Naive thymus-derived CD4-positive, alpha-beta T cell (primary cell): ENCODE results near the gene DIO3. TPM values are rescaled to one million over a fixed set of nuclear protein-coding genes. Genes with fewer than 3 reads are reported as not detected.
"Not testable (repeated sequence)": the region's sequence is repeated elsewhere in the genome, so short reads cannot be mapped to it uniquely, and the experiment has no call there.

ENCODE experiments used
- ATAC-seq: fragments of 150-1000 bp; cut with Tn5 transposase; 2 replicates; pipeline ENCODE4 v1.10.0; 2021; ENCODE audit warnings: mild to moderate bottlenecking, moderate library complexity
- CTCF ChIA-PET: fragments of 350-600 bp; sonication (Branson Sonifier 250); formaldehyde crosslinking; loops from one replicate; lab custom pipeline; 2021; ENCODE audit warnings: antibody characterized with exemption; lab: Charles Lee
- POLR2A ChIA-PET: fragments of 350-600 bp; sonication (Branson Sonifier 250); formaldehyde crosslinking; loops from one replicate; lab custom pipeline; 2021; ENCODE audit warnings: antibody characterized with exemption, inconsistent platforms; lab: Charles Lee
- DNase-seq, 9 donors: peaks; one replicate each; pipeline versions ENCODE4 v3.0.0 to v3.0.0-alpha.2; 2020 to 2022; ENCODE audit warnings: mixed read lengths in 1 of 9
- H3K27ac ChIP-seq: one replicate; pipeline ENCODE4 v1.7.0; 2013; ENCODE audit warnings: mild to moderate bottlenecking, low read depth, low read length, moderate library complexity
- H3K27me3 ChIP-seq, 2 donors: one replicate each; pipeline ENCODE4 v1.7.0; 2013; ENCODE audit warnings: low read length in 2 of 2, mild to moderate bottlenecking in 2 of 2, moderate library complexity in 2 of 2; ENCODE audit not compliant: control insufficient read depth in 2 of 2, insufficient read depth in 2 of 2
- H3K36me3 ChIP-seq, 3 experiments: 1 replicate in 2 of 3; 2 replicates in 1 of 3; pipeline ENCODE4 v1.7.0; 2013; ENCODE audit warnings: low read length in 3 of 3, mild to moderate bottlenecking in 3 of 3, moderate library complexity in 1 of 3; ENCODE audit not compliant: insufficient read depth in 3 of 3, control insufficient read depth in 2 of 3
- H3K4me1 ChIP-seq, 2 donors: one replicate each; pipeline ENCODE4 v1.7.0; 2013; ENCODE audit warnings: low read length in 2 of 2, mild to moderate bottlenecking in 2 of 2, moderate library complexity in 1 of 2; ENCODE audit not compliant: control insufficient read depth in 2 of 2, insufficient read depth in 2 of 2
- H3K4me3 ChIP-seq: 2 replicates; pipeline ENCODE4 v1.7.0; 2013; ENCODE audit warnings: mild to moderate bottlenecking, low read length
- H3K9me3 ChIP-seq, 3 experiments: 1 replicate in 2 of 3; 2 replicates in 1 of 3; pipeline ENCODE4 v1.7.0; 2013; ENCODE audit warnings: low read length in 3 of 3; ENCODE audit not compliant: control insufficient read depth in 2 of 3
- H3K27ac Mint-ChIP-seq, 9 donors: one replicate each; pipeline ENCODE4 v1.8.0; 2020 to 2022; ENCODE audit warnings: mixed read lengths in 9 of 9, mild to moderate bottlenecking in 8 of 9, moderate library complexity in 5 of 9, inconsistent platforms in 2 of 9
- H3K27me3 Mint-ChIP-seq, 5 donors: one replicate each; pipeline ENCODE4 v1.8.0; 2021 to 2022; ENCODE audit warnings: mixed read lengths in 5 of 5, mild to moderate bottlenecking in 1 of 5
- H3K36me3 Mint-ChIP-seq, 5 donors: one replicate each; pipeline ENCODE4 v1.8.0; 2020 to 2022; ENCODE audit warnings: mixed read lengths in 5 of 5, mild to moderate bottlenecking in 3 of 5, inconsistent platforms in 1 of 5
- H3K4me1 Mint-ChIP-seq, 7 donors: one replicate each; pipeline ENCODE4 v1.8.0; 2020 to 2022; ENCODE audit warnings: mixed read lengths in 7 of 7, mild to moderate bottlenecking in 3 of 7, inconsistent platforms in 1 of 7
- H3K4me3 Mint-ChIP-seq, 10 donors: one replicate each; pipeline ENCODE4 v1.8.0; 2020 to 2022; ENCODE audit warnings: mild to moderate bottlenecking in 10 of 10, mixed read lengths in 10 of 10, moderate library complexity in 6 of 10, inconsistent platforms in 2 of 10
- H3K9me3 Mint-ChIP-seq, 11 donors: one replicate each; pipeline ENCODE4 v1.8.0; 2020 to 2022; ENCODE audit warnings: mixed read lengths in 11 of 11, mild to moderate bottlenecking in 4 of 11, inconsistent platforms in 1 of 11, moderate library complexity in 1 of 11
- intact Hi-C, 2 donors: fragments of 100-400 bp; cut with micrococcal nuclease; formaldehyde crosslinking; loops; one replicate each; pipeline ENCODE4 v1.15.1; 2023
- polyA plus RNA-seq, 2 donors: library from polyadenylated mRNA; unstranded; fragments of 300-500 nt; fragmentation: Illumina TruSeq; gene quantifications; one replicate each; pipeline ENCODE4 v1.2.3, GENCODE V29; 2021
- total RNA-seq, 6 experiments: library from RNA in 5 of 6; stranded (reverse) in 5 of 6; gene quantifications; 1 replicate in 5 of 6; 2 replicates in 1 of 6; pipeline ENCODE4 v1.2.3 and lab custom pipeline; 2021 to 2026

The DIO3 gene
- total and polyA plus RNA-seq, 7 experiments from 2014 or later, result not detected

DNA sequence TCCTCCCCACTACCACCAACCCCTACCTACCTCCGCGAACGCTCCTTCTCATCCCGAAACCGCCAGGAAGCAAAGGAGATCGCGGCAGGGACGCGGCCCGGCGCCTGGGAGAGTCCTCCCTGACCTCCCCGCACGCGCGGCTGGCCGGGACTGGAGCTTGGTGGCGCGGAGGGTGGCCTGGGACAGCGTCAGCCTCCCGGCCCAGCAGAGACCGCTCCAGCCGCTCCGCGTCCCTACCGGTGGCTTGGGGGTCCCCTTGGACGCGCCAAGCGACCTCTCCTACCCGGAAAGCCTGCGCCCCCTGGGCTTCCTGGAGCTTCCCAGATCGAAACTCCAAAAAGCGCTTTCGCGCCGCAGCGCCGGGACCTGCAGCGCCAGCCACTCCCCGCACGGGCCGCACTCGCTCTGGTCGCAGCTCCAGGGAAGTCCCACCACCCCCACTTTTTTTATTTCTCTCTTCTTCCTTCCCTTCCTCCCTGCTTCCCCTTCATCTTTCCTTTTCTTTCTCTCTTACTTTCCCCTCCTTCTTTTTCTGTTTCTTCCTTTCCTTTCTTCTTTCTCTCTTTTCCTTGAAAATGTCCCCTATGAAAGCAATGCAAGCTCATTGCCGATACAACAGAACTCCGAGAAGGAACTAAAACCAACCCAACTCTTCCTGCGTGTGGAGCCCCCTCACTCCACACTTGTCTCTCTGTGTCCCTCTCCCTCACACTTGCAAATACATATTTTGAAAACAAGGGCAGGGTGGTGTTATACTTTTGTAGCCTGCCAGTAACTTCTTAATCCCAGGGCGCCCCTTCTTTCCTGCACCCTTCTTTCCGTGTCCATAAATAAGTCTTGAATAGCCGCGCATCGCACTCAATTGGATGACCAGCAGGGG is 3.8 kb downstream of the DIO3 start:
- H3K4me1 ChIP-seq, result no peaks in the 10 kb centered on the region
- peaks cover 47 to 71% (median 62%) of the 10 kb centered on the region in 5 donors for H3K27me3 Mint-ChIP-seq
- peaks cover 0 to 16% (median 13%) of the 10 kb centered on the region in 7 donors for H3K4me1 Mint-ChIP-seq
- H3K27ac Mint-ChIP-seq, result no peak overlapping the region
- peaks cover 0 to 16% (median 3%) of the 10 kb centered on the region in 11 donors for H3K9me3 Mint-ChIP-seq
- peak overlapping the region in 6 of 10 donors; percentile 5 to 46 (median 28) for H3K4me3 Mint-ChIP-seq
- ChIA-PET CTCF (no interaction called here), POLR2A (no interaction called here)
- no peaks in the 10 kb centered on the region for H3K36me3 ChIP-seq
- intact Hi-C loops, result loop anchor here in 1 of 2 donors (10.0 kb wide), 1 partner anchor 110 kb away; no protein-coding TSS in a partner anchor
- H3K9me3 ChIP-seq, result peaks cover 0 to 10% (median 0%) of the 10 kb centered on the region in 3 experiments
- no peak overlapping the region for H3K4me3 ChIP-seq
- ATAC-seq (no peak), DNase-seq (no peak)
- H3K27ac ChIP-seq, result no peak overlapping the region
- peaks cover 0 to 9% (median 0%) of the 10 kb centered on the region in 5 donors for H3K36me3 Mint-ChIP-seq
- H3K27me3 ChIP-seq, result peaks cover 3 to 5% of the 10 kb centered on the region in 2 donors

- ATAC-seq (no peak), DNase-seq (no peak)
- no peaks in the 10 kb centered on the region for H3K9me3 ChIP-seq
- Mint-ChIP-seq H3K27me3 (peaks cover 42 to 62% (median 59%) of the 10 kb centered on the region in 5 donors), H3K4me3 (no peak overlapping the region), H3K9me3 (peaks cover 0 to 10% (median 0%) of the 10 kb centered on the region in 11 donors), H3K27ac (no peak overlapping the region), H3K36me3 (peaks cover 0 to 6% (median 0%) of the 10 kb centered on the region in 5 donors), H3K4me1 (peaks cover 0 to 16% (median 11%) of the 10 kb centered on the region in 7 donors)
- peaks cover 3 to 5% of the 10 kb centered on the region in 2 donors for H3K27me3 ChIP-seq
- no peaks in the 10 kb centered on the region for H3K36me3 ChIP-seq
- H3K4me3 ChIP-seq, result no peak overlapping the region
- CTCF ChIA-PET, result no interaction called here
- H3K4me1 ChIP-seq, result no peaks in the 10 kb centered on the region
- intact Hi-C loops, result loop anchor here in 1 of 2 donors (10.0 kb wide), 1 partner anchor 112 kb away; no protein-coding TSS in a partner anchor
- POLR2A ChIA-PET, result no interaction called here
- no peak overlapping the region for H3K27ac ChIP-seq
Observed at GRCh38 chr14:101567252-101567651, 6.0 kb downstream of the DIO3 start.

DNA sequence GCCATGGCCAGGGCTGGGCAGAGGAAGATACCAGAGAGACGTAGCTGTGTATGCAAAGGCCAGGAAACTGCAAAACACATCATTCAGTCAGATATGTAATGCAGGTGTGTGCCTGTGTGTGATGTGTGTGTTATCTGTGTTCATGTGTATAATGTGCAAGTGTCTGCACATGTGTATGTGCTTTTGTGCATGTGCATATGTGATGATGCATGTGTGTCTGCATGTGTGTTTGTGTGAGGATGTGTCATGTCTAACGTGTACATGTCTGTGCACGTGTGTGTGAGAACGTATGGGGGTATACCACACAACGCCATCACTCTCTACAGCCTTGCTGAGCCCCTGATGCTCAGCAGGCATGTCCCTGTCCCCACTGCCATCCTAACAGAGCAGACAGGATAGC is 9.7 kb downstream of the DIO3 start:
- H3K27ac Mint-ChIP-seq, result no peak overlapping the region

GRCh38 chr14:101572526-101572925 is 11.2 kb downstream of the DIO3 start:
- intact Hi-C loops, result not testable (repeated sequence)

More for the DNA sequence above, 9.7 kb downstream of the DIO3 start:
- peaks cover 0 to 3% (median 0%) of the 10 kb centered on the region in 11 donors for H3K9me3 Mint-ChIP-seq
- no peak overlapping the region for H3K4me3 Mint-ChIP-seq
- no peaks in the 10 kb centered on the region for H3K36me3 ChIP-seq
- no peaks in the 10 kb centered on the region for H3K36me3 Mint-ChIP-seq
- ChIA-PET CTCF (interaction anchor here (1.1 kb wide), 1 partner anchor 721 kb away, joined by 5 read pairs; no protein-coding TSS in a partner anchor), POLR2A (no interaction called here)
- no peaks in the 10 kb centered on the region for H3K4me1 ChIP-seq
- no peak overlapping the region for H3K27ac ChIP-seq
- H3K9me3 ChIP-seq, result no peaks in the 10 kb centered on the region
- no peak overlapping the region for H3K4me3 ChIP-seq
- H3K4me1 Mint-ChIP-seq, result no peaks in the 10 kb centered on the region
- peaks cover 19 to 39% (median 29%) of the 10 kb centered on the region in 5 donors for H3K27me3 Mint-ChIP-seq
- intact Hi-C loops, result no loop called here
- no peak for DNase-seq
- ATAC-seq, result no peak
- H3K27me3 ChIP-seq, result peaks cover 0 to under 1% of the 10 kb centered on the region in 2 donors

GRCh38 chr14:101573289-101573688 is 12.0 kb downstream of the DIO3 start:
- intact Hi-C loops, result no loop called here
- ChIA-PET POLR2A (no interaction called here), CTCF (no interaction called here)
- H3K27me3 Mint-ChIP-seq, result peaks cover under 1 to 34% (median 10%) of the 10 kb centered on the region in 5 donors
- no peak overlapping the region for H3K27ac Mint-ChIP-seq
- peaks cover 0 to 3% (median 0%) of the 10 kb centered on the region in 11 donors for H3K9me3 Mint-ChIP-seq
- no peak overlapping the region for H3K4me3 Mint-ChIP-seq
- no peak for ATAC-seq
- Histone ChIP-seq H3K36me3 (no peaks in the 10 kb centered on the region), H3K4me3 (no peak overlapping the region), H3K9me3 (no peaks in the 10 kb centered on the region), H3K27me3 (no peaks in the 10 kb centered on the region), H3K27ac (no peak overlapping the region), H3K4me1 (no peaks in the 10 kb centered on the region)
- DNase-seq, result no peak
- H3K4me1 Mint-ChIP-seq, result no peaks in the 10 kb centered on the region
- H3K36me3 Mint-ChIP-seq, result no peaks in the 10 kb centered on the region

More at GRCh38 chr14:101572526-101572925, 11.2 kb downstream of the DIO3 start:
- H3K27ac ChIP-seq, H3K36me3 Mint-ChIP-seq, POLR2A ChIA-PET, H3K9me3 Mint-ChIP-seq, DNase-seq, H3K4me1 Mint-ChIP-seq, H3K27me3 ChIP-seq, H3K9me3 ChIP-seq, CTCF ChIA-PET, H3K36me3 ChIP-seq, H3K27ac Mint-ChIP-seq, H3K4me1 ChIP-seq, H3K4me3 Mint-ChIP-seq, ATAC-seq, H3K4me3 ChIP-seq: not testable (repeated sequence)
- peaks cover 6 to 34% (median 14%) of the 10 kb centered on the region in 5 donors for H3K27me3 Mint-ChIP-seq

DNA sequence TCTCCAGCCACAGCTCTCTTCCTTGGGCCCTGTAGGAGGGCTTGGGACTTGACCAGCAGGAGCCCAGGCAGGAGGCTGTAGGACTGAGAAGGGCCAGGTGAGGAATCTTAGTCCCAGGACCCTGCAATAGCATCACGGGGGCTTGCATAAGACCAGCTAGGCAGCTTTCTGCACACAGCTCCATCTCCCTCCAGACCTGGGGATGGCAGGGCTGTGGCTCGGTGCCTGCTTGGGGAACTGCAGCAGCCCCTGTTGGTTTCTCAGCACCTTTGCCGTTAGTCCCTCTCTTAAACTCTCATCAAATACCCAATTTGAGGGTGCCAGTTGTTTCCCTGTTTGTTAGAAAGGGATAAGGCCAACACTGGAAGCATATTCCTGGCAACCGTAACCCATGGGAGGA is 14.3 kb downstream of the DIO3 start:
- Mint-ChIP-seq H3K4me1 (no peaks in the 10 kb centered on the region), H3K36me3 (no peaks in the 10 kb centered on the region), H3K9me3 (peaks cover 0 to 3% (median 0%) of the 10 kb centered on the region in 11 donors), H3K4me3 (no peak overlapping the region), H3K27me3 (peaks cover 0 to 25% (median 7%) of the 10 kb centered on the region in 5 donors), H3K27ac (no peak overlapping the region)
- intact Hi-C loops, result no loop called here
- H3K9me3 ChIP-seq, result no peaks in the 10 kb centered on the region
- no peaks in the 10 kb centered on the region for H3K4me1 ChIP-seq
- H3K27me3 ChIP-seq, result no peaks in the 10 kb centered on the region
- H3K36me3 ChIP-seq, result no peaks in the 10 kb centered on the region
- H3K4me3 ChIP-seq, result no peak overlapping the region
- POLR2A ChIA-PET, result no interaction called here
- no peak for ATAC-seq
- no peak for DNase-seq
- H3K27ac ChIP-seq, result no peak overlapping the region
- CTCF ChIA-PET, result no interaction called here
